ENCODE measurements around the gene SERPINA5. TPM values are rescaled to one million over a fixed set of nuclear protein-coding genes. Genes with fewer than 3 reads are reported as not detected.

Gene SERPINA5
- total and polyA plus RNA-seq, 10 of the 15 experiments (the other 5 are each of a cell fraction or from before 2014, with no cell fraction given) = 0.90 TPM; not detected in 9

GRCh38 chr14:94619297-94619696, 38.1 kb downstream of the SERPINA5 start (continued):
- TF ChIP-seq ZBTB33 (IDR thresholded peaks at IDR 0.05) (no peak), SUZ12 (IDR thresholded peaks at IDR 0.05; ENCODE audit: unreplicated experiment) (no peak), ZNF217 (IDR thresholded peaks at IDR 0.05) (no peak), MEF2A (IDR thresholded peaks at IDR 0.05; ENCODE audit: insufficient read depth, low read depth, low read length) (no peak), EGR1 (IDR thresholded peaks at IDR 0.05; ENCODE audit: borderline replicate concordance in 1 of 2, low read depth in 2 of 2, low read length in 2 of 2) (no peak), SKIL (IDR thresholded peaks at IDR 0.05; ENCODE audit: low read depth, poor library complexity, severe bottlenecking) (no peak), GABPA (IDR thresholded peaks at IDR 0.05; ENCODE audit: low read depth) (no peak), SUPT20H (IDR thresholded peaks at IDR 0.05; ENCODE audit: borderline replicate concordance, control insufficient read depth, low read depth, low read length) (no peak), CUX1 (IDR thresholded peaks at IDR 0.05; ENCODE audit: insufficient replicate concordance, low read depth, low read length) (no peak), NR2C2 (IDR thresholded peaks at IDR 0.05; ENCODE audit: borderline replicate concordance, control insufficient read depth, insufficient read length, low read depth) (no peak), CEBPB (IDR thresholded peaks at IDR 0.05; ENCODE audit: borderline replicate concordance in 1 of 2, low read depth in 2 of 2, low read length in 2 of 2) (no peak), ZNF274 (IDR thresholded peaks at IDR 0.05; ENCODE audit: insufficient read depth, insufficient read length) (no peak), NBN (IDR thresholded peaks at IDR 0.05) (no peak)
